GM19463 (cell line): ENCODE data around the gene MYO9B.
"Not testable (repeated sequence)": the region's sequence is repeated elsewhere in the genome, so short reads cannot be mapped to it uniquely, and the experiment has no call there.

ENCODE experiments used
- ATAC-seq: cut with Tn5 transposase; IDR thresholded peaks from one replicate; pipeline ENCODE4 v1.9.1; 2021; ENCODE audit warnings: mild to moderate bottlenecking, moderate library complexity; ENCODE audit not compliant: unreplicated experiment

Gene MYO9B

DNA sequence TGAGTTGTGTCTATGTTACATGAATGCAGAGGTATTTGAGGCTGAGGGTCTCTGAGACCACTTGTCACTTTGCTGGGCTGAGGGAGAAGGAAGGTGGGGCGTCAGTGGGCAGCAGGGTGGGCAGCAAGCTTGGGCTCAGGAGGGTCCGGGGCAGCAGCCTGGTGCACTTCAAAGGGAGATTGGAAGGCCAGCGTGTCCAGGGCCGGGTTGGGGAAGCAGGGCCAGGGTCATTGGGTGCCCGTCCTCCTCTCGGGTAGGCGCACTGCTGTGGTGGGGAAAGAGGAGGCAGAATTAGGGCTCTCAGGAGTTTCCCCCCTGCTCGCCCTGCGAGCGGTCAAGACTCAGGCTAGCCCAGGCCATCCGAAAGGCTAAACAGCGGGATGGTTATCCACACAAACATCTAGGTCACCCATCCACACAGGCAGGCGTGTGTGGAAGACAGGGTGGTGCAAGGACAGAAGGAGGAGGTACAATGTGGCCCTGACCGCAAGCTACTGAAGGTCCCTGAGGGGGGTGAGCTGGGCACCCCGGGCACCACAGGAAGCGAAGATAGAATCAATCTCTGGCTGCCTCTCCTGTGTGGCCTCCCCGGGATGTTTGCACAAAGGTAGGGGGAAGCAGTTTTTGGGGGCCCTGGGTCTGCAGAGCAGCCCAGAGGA is 37.7 kb downstream of the MYO9B start:
- ATAC-seq: no peak

DNA sequence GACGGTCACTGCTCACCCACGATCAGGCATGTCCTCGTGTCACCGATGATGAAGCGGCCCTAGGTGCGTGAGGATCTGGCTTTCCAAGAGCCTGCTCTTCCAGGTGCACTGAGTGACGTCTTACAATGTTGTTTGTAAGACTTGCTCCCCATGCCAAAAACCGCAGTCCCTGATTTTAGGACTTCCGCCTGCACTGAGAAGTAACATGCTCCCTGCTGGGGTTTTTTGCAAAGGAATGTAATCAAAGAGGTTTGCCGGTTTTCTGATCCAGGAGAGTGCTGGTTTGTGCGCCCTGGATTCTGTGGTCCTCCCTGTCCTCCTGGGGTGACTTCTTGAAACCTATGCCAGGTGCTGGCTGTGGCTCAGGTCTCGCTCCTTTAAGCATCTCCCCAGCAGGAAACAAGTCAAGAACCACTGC is 38.8 kb downstream of the MYO9B start:
- ATAC-seq: no peak

DNA sequence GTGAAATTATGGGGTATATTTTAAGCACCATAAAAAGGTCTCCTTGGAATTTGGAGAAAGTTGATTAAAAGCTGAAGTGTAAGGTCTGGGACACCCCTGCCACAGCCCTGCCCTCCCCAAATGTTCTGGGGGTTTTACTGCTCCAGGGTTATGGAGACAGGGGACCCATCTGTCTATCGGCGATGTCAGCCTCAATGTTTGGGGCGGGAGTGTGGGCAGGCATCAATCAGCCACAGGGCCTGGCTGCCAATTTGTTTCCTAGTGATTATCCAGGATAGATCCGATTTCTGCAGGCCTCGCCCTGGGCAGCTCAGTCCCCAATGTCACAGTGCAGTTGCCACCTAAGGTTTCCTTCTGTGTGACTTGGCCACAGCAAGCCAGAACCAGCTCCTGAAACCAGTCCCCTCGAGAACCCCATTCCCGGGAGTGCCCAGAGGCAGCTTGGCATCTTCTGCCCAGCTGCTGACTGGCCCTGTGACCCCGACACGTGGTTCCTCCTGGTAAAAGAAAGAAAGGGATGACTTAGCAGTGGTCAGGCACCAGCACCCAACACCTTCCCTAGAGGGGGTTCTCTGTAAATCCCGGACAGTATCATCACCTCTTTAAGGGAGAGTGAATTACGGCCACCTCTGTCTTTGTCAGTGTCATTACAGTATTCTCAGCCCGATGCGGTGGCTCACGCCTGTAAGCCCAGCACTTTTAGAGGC is 41.6 kb downstream of the MYO9B start:
- ATAC-seq: no peak

DNA sequence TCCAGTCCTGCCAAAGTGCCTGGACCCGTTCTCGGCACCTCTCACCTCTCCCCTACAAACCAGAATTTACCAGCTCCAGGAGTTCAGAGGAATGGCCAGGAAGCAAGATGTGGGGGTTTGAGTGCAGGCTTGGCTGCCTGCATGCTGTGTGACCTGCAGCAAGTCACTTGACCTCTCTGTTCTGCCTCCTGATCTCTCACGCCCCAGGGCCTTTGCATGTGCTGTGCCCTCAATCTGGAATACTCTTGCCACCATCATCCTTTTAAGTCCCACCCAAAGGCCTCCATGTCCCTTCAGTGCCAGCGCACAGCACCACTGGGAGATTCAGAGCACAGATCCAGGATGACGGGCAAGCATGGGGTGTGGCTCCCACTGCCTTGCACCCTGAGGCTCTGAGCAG is 43.4 kb downstream of the MYO9B start:
- ATAC-seq: no peak

DNA sequence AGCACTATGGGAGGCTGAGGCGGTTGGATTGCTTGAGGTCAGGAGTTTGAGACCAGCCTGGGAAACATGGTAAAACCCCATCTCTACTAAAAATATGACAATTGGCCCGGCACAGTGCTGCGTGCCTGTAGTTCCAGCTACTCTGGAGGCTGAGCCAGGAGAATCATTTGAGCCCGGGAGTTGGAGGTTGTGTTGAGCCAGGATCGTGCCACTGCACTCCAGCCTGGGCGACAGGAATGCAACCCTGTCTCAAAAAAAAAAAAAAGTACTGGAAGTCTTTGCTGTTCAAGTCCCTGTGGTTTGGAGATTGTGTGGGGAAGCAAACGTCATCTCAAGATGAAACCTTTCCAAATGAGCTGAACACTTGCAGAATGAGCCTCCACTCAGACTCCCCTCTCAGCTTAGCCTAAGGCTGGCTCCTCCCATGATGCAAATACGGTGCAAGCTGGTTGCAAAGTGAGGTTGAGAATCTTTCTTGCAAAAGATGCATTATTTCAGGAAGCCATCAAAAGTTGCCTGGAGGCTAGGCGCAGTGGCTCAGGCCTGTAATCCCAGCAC is 46.2 kb downstream of the MYO9B start:
- ATAC-seq: no peak

DNA sequence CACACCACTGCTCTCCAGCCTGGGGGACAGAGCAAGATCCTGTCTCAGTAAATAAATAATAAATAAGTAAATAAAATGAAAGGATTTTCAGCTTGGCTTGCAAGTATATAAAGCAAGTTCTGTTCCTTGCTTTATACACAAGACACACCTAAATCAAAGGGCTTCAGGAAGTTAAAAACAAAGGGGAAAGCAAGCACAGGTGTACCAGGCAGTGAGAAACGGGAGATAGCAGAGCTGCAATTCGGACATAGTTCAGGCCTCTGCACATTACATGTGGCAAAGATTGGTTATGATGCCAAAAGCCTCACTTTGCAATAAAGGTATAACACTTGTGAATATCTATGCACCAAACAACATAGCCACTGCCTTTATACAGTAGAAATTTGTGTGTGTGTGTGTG is 47.5 kb downstream of the MYO9B start:
- ATAC-seq: no peak

DNA sequence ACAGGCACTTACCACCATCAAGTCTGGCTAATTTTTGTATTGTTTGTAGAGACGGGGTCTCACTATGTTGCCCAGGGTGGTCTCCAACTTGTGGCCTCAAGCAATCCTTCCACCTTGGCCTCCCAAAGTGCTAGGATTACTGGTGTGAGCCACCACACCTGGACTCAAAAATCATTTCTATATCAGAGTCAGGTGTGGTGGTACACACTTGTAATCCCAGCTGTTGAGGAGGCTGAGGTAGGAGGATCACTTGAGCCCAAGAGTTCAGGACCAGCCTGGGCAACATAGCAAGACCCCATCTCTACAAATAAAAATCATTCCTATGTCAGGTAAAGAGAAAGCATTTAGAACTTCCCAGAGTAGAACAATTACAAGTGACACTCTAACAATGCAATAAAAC is 48.4 kb downstream of the MYO9B start:
- no peak for ATAC-seq

DNA sequence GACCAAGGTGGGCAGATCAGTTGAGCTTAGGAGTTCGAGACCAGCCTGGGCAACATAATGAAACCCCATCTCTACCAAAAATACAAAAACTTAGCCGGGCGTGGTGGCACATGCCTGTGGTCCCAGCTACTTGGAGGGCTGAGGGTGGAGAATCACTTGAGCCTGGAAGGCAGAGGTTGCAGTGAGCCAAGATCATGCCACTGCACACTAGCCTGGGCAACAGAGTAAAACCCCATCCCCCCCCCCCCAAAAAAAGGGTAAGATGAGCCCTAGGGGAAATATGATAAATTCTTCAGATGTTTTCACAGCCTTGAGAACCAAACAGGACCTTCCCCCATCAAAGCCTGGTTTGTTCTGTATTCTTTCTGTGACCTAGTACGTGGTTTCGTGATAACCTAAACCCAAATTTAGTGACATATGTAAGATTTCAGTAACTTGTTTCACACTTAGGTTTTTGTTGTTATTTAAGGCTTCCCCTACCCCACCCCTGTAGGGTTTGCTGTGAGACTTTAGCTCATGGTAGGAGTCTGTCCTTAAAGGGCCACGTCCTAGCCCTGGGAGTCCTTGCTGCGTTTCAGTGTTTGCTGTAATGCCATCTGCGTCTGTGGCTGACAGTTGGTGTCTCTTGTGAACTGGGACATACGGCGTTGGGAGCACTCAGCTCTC is 49.6 kb downstream of the MYO9B start:
- peak; percentile 67 for ATAC-seq

DNA sequence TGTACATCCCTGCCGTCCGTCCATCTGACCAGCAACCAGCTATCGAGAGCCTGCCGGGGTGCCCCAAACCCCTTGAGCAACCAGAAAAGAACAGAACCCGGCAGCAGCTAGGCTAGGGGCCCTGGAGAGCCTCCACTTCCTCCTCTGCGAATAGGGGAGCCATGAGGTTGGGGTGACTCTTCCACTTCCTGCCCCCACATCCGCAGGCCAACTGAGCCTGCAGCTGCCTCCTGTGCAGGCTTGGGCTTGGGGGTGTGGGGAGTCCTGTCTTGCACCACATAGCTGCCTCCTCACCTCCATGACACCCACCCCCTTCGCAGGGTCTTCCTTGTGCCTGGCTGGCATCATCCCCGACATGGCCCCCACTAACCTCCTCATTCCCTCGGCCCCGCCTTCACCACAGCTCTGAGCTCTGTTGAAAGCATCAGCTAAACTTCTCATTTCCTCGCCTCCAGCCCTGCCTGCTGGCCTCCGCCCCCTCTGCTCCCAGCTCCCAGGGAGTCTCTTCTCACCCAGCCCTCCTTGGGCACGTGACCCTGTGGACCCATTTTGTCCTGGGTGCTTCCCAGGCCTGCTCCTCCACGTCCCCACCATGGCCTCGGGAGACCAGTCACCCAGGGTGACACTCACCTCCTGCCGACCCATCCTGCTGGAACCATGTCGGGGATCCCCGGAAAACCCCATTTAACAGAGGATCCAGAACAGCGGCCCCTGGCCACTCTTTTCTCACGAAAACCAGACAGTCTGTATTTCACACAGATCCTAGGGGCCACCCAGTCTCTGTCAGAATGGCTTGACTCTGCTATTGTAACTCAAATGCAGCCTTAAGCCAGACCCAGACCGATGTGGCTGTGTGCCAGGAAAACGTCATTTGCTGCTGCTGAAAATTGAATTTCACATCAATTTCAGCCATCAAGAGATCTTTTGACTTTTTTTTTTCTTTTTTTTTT is 50.4 kb downstream of the MYO9B start:
- peak; percentile 40 for ATAC-seq

DNA sequence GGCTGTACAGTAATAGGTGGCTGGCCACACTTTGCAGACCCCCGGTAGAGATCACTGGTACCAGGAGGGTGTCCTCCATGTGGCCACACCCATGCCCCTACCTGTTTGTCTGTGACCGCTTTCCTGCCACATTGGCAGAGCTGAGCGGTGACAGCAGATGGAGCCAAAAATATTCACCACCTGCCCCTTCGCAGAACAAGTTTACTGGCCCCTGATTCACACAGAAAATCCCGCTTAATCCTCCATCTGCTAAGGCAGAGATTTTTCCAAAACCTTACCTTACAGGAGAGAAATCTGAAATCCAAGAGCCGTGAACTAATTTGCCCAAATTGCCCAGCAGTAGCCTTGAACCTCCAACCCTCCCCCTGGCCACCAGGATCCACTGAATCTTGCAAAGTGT is 52.1 kb downstream of the MYO9B start:
- ATAC-seq: no peak

DNA sequence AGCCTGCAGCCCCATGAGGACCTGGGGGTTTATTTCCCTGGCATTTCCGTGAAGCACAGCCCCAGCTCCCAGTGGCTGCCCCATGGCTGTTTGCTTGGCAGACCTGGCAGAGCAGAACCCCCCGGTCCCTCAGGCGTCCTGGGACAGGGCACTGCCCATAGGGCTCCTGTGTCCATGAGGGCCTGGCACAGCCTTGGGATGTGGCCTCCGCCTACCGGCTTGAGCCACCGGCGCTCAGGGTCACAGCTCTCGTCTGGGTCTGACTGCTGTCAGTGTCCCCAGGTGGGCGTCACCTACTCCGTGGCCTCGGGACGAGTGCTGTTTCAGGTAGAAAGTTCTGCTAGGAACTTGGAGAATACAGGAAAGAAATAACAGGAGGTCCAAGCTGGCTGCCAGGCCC is 52.8 kb downstream of the MYO9B start:
- no peak for ATAC-seq

DNA sequence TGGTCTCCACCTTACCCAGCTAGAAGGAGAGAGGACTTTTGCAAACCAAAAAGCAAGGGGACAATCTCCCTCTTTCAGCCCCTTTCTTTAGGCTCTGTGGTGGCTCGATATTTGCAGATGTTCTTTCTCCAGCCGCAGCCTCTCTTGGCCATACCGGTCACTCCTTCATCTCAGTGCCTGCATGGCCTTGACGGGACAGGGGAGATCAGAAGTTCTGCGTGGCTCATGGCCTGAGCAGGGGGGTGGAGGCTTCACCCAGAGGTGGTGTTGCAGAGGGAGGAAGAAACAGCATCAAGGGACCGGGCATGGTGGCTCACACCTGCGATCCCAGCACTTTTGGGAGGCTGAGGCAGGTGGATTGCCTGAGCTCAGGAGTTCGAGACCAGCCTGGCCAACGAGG is 53.2 kb downstream of the MYO9B start:
- ATAC-seq: no peak

DNA sequence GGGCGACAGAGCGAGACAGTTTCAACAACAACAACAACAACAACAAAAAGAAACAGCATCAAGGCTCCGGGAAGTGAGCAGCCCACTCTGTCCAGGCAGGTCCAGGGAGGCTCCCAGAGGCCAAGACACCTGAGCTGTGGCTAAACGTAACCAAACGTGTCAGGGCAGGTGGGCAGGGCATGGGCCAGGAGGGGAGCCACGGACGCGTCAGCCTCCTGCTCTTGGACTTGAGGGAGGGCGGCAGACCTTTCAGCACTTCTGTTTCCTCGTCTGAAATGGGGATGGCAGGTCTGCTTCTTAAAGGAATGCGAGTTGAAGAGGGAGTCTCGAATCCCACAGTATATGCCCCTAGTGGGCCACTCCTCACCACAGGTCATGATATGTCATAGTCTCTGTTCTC is 53.8 kb downstream of the MYO9B start:
- no peak for ATAC-seq

DNA sequence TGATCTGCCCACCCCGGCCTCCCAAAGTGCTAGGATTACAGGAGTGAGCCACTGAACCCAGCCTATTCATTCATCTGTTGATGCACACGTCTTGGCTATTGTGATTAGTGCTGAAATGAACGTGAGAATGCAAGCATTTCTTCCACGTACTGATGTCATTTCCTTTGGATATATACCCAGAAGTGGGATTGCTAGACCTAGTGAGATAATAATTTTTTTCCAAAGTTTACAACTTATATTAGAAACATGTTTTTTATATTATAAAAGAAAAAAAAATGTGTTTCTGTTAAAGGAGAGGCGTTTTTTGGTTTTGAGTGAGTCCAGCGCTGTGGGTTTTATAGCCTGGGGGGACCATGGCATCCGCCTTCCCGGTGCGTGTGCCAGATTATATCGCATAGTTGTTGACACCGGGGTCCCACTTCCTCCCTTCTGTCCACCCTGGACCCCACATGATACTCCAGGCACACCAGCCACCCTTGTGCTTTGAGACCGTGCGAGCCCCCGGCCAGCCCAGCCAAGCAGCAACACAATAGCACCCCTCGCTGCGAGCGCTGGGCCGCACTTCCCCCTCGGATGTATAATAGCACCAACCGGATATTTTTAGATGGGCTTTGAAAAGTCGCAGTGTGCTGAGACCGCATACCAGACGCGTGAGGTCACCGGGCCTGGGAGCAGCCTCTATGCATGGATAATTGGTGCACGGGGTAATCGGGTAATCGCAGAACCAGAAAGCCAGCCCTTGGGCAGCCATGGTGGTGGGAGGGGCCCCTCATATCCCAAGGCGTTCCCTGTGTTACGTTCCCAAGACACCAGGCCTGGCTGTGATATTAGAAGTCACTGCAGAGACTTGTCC is 59.6 kb downstream of the MYO9B start:
- peak; percentile 48 for ATAC-seq

DNA sequence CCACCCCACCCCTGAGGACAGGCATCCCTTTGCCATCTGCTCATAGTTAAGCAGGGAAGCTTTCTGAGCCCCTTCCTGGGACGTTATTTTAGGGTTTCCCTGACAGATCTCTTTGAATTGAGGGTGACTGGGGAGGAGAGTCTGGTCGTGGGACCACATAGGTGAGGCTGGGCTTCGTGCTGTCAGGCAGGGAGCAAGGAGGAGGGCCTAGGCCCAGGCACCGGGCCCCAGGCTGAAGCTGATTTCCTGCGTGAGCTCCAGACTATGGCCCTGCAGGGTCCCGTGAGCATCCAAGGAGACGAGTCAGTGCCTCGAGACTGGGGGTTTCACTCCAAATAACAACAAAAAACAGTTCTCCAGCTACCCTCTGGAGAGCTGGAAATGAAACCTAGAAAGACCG is 60.4 kb downstream of the MYO9B start:
- no peak for ATAC-seq

DNA sequence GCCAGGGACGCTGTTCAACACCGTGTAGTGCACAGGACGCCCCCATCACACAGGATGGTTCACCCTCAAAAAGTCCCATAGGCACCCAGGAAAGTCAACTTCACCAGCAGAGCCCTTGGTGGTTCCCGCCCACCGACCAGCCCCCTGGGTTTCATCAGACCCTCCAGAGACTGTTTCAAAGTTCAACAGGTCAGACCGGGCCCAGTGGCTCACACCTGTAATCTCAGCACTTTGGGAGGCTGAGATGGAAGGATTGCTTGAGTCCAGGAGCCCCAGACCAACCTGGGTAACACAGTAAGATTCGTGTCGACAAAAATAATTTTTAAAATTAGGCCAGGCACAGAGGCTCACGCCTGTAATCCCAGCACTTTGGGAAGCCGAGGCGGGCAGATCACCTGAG is 61.0 kb downstream of the MYO9B start:
- no peak for ATAC-seq

DNA sequence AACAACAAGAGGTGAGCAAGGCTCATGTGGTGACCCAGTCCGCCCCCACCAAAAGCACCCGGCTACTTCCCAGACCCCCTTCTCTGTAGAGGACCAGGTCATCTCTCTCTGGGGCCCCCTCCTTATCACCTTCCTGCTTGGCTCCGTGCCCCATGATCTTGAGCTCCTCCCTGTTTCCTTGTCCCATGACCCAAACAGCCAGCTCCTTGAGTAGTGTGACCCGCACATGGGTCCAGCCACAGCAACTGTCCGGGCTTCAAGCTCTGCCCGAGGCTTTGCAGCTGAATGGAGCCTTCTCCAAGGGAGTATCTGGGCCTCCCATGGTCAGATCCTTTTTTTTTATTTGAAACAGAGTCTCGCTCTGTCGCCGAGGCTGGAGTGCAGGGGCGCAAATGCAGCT is 61.8 kb downstream of the MYO9B start:
- no peak for ATAC-seq

DNA sequence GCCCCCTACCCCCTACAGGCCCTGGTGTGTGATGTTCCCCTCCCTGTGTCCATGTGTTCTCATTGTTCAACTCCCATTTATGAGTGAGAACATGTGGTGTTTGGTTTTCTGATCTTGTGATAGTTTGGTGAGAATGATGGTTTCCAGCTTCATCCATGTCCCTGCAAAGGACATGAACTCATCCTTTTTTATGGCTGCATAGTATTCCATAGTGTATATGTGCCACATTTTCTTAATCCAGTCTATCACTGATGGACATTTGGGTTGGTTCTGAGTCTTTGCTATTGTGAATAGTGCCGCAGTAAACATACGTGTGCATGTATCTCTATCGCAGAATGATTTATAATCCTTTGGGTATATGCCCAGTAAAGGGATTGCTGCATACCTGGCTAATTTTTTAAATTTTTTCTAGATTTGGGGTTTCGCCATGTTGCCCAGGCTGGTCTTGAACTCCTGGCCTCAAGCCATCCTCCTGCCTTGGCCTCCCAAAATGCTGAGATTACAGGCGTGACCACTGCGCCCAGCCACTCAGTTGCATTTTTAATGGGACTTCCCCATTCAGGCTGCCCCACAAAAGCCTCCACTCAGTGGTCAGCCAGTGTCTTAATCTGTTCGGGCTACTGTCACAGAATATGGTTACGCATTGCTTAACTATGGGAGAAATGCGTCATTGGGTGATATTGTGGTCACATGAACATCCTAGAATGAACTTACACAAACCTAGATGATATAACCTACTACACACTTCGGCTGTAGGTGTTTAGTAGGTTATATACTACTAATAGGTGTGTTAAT is 62.7 kb downstream of the MYO9B start:
- not testable (repeated sequence) for ATAC-seq

DNA sequence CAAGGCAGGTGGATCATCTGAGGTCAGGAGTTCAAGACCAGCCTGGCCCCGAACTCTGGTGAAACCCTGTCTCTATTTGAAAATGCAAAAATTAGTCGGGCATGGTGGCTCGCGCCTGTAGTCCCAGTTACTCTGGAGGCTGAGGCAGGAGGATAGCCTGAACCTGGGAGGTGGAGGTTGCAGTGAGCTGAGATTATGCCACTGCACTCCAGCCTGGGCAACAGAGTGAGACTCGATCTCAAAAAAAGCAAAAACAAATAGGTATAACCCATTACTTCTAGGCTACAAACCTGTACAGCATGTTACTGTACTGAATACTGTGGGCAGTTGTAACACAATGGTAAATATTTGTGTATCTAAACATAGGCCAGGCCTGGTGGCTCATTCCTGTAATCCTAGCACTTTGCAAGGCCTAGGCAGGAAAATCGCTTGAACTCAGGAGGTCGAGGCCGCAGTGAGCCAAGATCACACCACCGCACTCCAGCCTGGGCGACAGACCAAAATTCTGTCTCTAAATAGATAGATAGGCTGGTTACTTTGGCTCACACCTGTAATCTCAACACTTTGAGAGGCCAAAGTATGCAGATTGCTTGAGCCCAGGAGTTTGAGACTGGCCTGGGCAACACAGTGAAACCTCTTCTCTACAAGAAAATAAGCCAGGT is 63.5 kb downstream of the MYO9B start:
- ATAC-seq: no peak
